Stimulated activated CD8-positive, alpha-beta memory T cell treated with anti-CD3 and anti-CD28 coated beads, Interleukin-12 subunit alpha, Interleukin-12 subunit beta, amount 100 ng/mL, for 24 hours (primary cell): ENCODE results near the gene CCSER1.
"Not testable (repeated sequence)": the region's sequence is repeated elsewhere in the genome, so short reads cannot be mapped to it uniquely, and the experiment has no call there.

Experiments used
- DNase-seq: peaks from one replicate; pipeline ENCODE4 v3.0.0-alpha.2; 2020; ENCODE audit errors: extremely low read depth

Gene CCSER1

DNA sequence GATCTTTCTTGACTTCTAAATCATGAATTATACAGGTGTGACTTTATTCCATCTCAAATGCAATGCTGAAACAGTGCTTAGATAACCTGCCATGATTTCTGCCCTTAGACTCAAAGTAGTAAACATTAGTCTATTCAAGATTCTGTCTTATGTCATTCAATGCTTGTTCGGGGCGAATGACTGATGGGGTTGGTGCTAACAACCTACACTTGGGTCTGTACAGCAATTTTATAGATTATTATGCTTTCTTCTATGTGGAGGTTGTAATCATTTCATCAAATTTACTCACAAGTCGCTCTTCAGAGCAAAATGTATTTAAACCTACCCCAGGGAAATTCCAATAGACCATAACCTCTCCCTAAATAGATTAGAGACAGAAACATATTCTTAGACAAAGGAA lies 1155.0 kb downstream of the CCSER1 start:
- DNase-seq, result no peak

GRCh38 chr4:91283726-91284230 lies 1156.6 kb downstream of the CCSER1 start:
- DNase-seq, result no peak

- no peak for DNase-seq
These were observed 1157.3 kb downstream of the CCSER1 start for GRCh38 chr4:91284480-91284879.

- DNase-seq, result no peak
These were observed 1158.3 kb downstream of the CCSER1 start for GRCh38 chr4:91285487-91285886.

- no peak for DNase-seq
These were observed 1161.6 kb downstream of the CCSER1 start for GRCh38 chr4:91288702-91289311.

DNA sequence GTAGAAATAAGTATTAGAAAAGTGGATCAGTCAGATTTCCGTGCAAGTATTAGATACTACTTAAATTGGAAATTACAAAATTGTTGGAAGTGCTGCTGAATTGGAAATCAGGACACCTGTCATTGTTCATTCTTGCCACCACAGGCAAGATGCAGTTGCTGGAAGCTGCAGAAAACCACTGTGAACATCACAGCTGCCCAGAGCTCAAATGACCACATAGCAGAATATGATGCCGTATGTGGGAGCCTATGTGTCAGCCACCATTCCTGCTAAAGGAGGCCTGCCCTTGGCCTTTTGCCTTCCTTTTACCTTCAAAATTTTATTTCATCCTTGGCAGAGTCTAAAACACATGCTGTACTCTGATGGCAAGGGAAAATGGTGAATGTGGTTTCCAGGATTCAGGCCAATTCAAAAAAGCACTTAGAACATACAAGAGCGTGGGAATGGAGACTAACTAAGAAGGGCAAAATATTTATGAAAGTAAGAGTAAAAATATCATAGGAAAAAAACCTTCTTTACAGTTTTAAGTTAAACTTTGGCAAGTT lies 1171.0 kb downstream of the CCSER1 start:
- no peak for DNase-seq

- no peak for DNase-seq
These were observed 1171.6 kb downstream of the CCSER1 start for GRCh38 chr4:91298824-91299223.

- DNase-seq, result no peak
These were observed 1174.9 kb downstream of the CCSER1 start for GRCh38 chr4:91302120-91302519.

DNA sequence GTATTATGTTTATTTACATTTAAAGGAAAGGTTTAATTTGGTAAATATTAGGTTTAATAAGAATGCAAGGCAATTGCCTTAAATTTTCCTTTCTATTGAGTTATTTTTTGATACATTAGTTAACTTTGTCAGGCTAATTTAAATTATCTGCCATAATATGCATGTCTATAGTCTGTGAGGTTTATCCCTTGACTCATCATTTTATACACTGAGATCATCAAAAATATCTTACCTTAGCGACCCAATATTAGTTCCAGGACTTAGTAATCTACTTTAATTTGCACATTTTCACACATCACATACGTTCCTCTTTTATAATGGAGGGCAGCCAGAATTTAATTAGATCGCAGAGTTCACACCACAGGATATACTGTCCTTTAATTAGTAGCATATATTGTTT lies 1177.1 kb downstream of the CCSER1 start:
- no peak for DNase-seq

DNA sequence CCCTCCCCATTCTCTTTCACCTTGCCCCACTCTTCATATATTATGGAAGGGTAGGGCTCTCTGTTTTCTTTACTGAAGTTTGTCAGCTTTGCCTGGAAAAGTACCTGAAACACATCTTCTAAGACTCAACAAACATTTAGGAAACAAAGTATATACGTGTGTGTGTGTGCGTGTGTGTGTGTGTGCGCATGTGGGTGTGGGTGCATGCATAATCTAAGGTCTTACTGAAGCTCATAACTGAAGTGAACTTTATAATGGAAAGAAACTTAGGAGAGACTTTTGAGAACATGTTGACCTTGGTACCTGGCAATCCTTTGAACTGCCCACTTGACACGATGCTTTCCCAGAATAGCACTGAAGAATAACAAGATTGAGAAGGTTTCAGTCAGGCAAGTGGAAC lies 1190.2 kb downstream of the CCSER1 start:
- DNase-seq, result no peak

- DNase-seq, result no peak
These were observed 1192.5 kb downstream of the CCSER1 start for GRCh38 chr4:91319556-91320268.

GRCh38 chr4:91322961-91323360 lies 1195.8 kb downstream of the CCSER1 start:
- no peak for DNase-seq

- DNase-seq, result no peak
These were observed 1198.3 kb downstream of the CCSER1 start for GRCh38 chr4:91325495-91325894.

DNA sequence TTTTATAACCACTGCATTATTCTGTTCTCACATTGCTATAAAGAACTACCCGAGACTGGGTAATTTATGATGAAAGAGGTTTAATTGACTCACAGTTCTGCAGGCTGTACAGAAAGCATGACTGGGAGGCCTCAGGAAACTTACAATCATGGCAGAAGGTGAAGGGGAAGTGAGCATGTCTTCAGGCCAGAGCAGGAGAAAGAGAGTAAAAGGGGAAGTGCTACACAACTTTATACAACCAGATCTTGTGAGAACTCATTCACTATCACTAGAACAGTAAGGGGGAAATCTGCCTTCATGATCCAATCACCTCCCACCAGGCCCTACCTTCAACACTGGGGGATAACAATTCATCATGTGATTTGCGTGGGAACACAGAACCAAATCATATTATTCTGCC lies 1199.0 kb downstream of the CCSER1 start:
- DNase-seq, result not testable (repeated sequence)

GRCh38 chr4:91330555-91331137 lies 1203.5 kb downstream of the CCSER1 start:
- no peak for DNase-seq

GRCh38 chr4:91340822-91341221 lies 1213.6 kb downstream of the CCSER1 start:
- DNase-seq, result no peak

DNA sequence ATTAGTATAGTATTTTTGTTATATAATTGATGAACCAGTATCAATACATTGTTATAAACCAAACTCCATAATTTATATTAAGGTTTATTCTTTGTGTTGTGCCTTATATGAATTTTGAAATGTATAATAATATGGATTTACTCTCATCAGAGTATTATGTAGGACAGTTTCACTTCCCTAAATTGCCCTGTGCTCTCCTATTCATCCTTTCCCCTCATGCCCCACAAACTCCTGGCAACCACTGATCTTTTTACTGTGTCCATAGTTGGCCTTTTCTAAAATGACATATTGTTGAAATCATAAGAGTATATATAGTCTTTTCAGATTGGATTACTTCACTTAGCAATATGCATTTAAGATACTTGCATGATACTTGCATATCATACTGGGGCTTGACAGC lies 1218.4 kb downstream of the CCSER1 start:
- no peak for DNase-seq

DNA sequence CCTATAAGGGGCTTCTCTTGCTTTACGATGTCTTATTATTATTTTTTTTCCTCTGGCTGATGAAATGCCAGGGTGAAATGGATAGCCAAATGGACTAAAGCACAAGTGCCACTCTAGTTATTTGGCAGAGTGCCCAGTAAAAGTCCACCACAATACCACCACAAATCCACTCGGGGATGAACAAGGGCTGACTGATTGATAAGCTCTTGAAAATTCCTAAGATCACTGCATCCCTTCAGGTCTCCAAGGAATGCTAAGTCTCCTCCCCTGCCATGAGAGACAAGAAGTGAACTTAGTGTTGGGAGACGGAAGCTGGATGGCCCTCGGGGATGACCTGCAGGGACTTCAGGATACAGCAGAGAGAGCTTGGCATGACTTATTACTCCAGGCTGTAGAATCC lies 1229.3 kb downstream of the CCSER1 start:
- DNase-seq, result not testable (repeated sequence)

- DNase-seq, result not testable (repeated sequence)
These were observed 1230.8 kb downstream of the CCSER1 start for GRCh38 chr4:91358016-91358415.

DNA sequence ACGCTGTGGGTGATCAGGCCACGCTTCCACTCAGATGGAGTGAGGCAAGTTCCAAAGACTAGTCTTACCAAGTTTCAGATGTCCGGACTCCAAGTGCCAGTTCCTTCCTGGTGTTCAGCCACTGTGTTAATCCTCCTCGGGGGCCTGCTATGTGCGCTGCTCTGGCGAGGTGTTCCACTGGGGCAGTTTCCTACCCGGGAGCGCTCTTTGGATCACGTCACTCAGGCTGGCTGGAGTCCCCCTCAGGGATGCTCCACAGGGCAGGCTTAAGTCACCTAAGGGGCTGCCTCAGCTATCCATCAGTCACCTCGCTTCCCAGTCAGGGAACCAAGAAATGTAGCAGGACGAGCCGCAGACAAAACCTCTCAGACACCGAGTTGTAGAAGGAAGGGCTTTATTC lies 1231.4 kb downstream of the CCSER1 start:
- DNase-seq, result not testable (repeated sequence)

DNA sequence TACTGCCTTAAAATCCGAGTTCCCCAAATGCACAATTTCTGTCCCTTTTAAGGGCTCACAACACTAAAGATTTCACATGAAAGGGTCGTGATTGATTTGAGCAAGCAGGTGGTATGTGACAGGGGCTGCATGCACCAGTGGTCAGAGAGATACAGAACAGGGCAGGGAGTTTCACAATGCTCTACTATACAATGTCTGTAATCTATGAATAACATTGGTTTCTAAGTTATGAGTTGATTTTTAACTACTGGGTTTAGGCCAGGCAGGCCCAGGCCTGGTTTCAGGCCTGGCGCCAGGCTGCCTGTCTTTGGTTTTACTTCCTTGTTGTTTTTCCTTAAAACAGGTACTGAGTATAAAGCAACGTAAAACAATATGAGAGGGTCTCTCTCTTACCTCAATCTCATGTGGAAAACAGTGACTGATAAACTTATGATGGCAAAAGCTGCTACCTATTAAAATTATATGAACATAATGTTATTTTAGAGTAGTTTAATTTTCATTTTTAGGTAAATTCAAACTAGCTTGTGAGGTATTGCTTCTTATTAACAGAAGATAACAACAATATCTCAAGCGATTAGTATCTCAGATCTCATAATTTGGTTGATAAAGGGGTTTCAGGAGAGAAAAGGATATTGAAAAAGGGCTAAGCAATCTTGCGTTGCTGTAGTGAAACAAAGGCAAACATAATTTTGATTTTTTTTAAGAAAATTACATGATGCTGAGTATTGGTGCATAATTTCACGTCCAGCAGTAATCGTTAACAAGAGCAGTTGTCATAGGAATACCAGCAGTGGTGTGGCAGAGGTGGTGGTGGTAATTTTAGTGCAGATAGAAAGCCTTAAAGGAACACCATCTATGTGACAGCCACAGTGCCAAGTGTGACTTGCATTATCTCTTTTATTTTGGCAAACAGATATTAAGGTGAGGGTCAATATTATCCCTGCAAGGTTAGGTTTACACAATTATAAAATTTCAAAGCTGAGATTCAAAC lies 1232.1 kb downstream of the CCSER1 start:
- no peak for DNase-seq

- no peak for DNase-seq
These were observed 1234.9 kb downstream of the CCSER1 start for GRCh38 chr4:91362125-91362524.
